SJCRH30 (cell line): Measurements from ENCODE around the gene HIPK2. TPM values are rescaled to one million over a fixed set of nuclear protein-coding genes. Genes with fewer than 3 reads are reported as not detected.
A peak's percentile ranks its signal among the peaks of the same experiment; 100 is the strongest.

Experiments used
- DNase-seq, 2 experiments: peaks; one replicate each; pipeline ENCODE4 v3.0.0-alpha.2; 2015 to 2020
- H3K27ac ChIP-seq: fragments of 250-450 bp; sonication (Bioruptor Pico); 2 replicates; pipeline ENCODE4 v1.5.1; 2020; ENCODE audit warnings: mild to moderate bottlenecking, moderate library complexity
- H3K27me3 ChIP-seq: fragments of 250-450 bp; sonication (Bioruptor Pico); 2 replicates; pipeline ENCODE4 v1.5.1; 2020; ENCODE audit warnings: mild to moderate bottlenecking, moderate library complexity
- H3K36me3 ChIP-seq: fragments of 250-450 bp; sonication (Bioruptor Pico); 2 replicates; pipeline ENCODE4 v1.5.1; 2020; ENCODE audit warnings: mild to moderate bottlenecking, moderate library complexity
- H3K4me1 ChIP-seq: fragments of 250-450 bp; sonication (Bioruptor Pico); 2 replicates; pipeline ENCODE4 v1.5.1; 2020; ENCODE audit warnings: mild to moderate bottlenecking, moderate library complexity
- H3K4me3 ChIP-seq: fragments of 250-450 bp; sonication (Bioruptor Pico); 2 replicates; pipeline ENCODE4 v1.5.1; 2020; ENCODE audit warnings: mild to moderate bottlenecking, moderate library complexity
- H3K9me3 ChIP-seq: fragments of 250-450 bp; sonication (Bioruptor Pico); replicated peaks from 2 replicates; pipeline ENCODE4 v1.5.1; 2020; ENCODE audit warnings: mild to moderate bottlenecking, moderate library complexity
- total RNA-seq: library from RNA; depleted of rRNA; stranded (reverse); fragments of >200 nt; shearing (Covaris generic); gene quantifications from 2 replicates; pipeline ENCODE4 v1.2.3, GENCODE V29; 2014

Gene HIPK2
- total RNA-seq, 1 experiment from 2014 or later: 17.2 TPM

GRCh38 chr7:139741239-139741638 is 36.6 kb downstream of the HIPK2 start:
- Histone ChIP-seq H3K27me3 (no peaks in the 10 kb centered on the region), H3K4me3 (no peak overlapping the region), H3K27ac (no peak overlapping the region), H3K4me1 (no peaks in the 10 kb centered on the region), H3K9me3 (no peaks in the 10 kb centered on the region), H3K36me3 (no peaks in the 10 kb centered on the region)
- no peak for DNase-seq

GRCh38 chr7:139739863-139740597 is 37.8 kb downstream of the HIPK2 start:
- Histone ChIP-seq H3K36me3 (no peaks in the 10 kb centered on the region), H3K9me3 (no peaks in the 10 kb centered on the region), H3K27ac (no peak overlapping the region), H3K4me3 (no peak overlapping the region), H3K4me1 (no peaks in the 10 kb centered on the region), H3K27me3 (no peaks in the 10 kb centered on the region)
- no peak for DNase-seq

- no peaks in the 10 kb centered on the region for H3K27me3 ChIP-seq
- no peak overlapping the region for H3K27ac ChIP-seq
- H3K9me3 ChIP-seq: no peaks in the 10 kb centered on the region
- H3K4me3 ChIP-seq: no peak overlapping the region
- no peak for DNase-seq
- H3K4me1 ChIP-seq: peaks cover 11% of the 10 kb centered on the region; the same call in 1 of the 2 replicates
- H3K36me3 ChIP-seq: no peaks in the 10 kb centered on the region; the same call in 1 of the 2 replicates
These were observed 39.0 kb downstream of the HIPK2 start for GRCh38 chr7:139738772-139739171.

GRCh38 chr7:139738101-139738489 is 39.7 kb downstream of the HIPK2 start:
- Histone ChIP-seq H3K27me3 (no peaks in the 10 kb centered on the region), H3K9me3 (no peaks in the 10 kb centered on the region), H3K27ac (no peak overlapping the region), H3K36me3 (no peaks in the 10 kb centered on the region; the same call in 1 of the 2 replicates), H3K4me3 (no peak overlapping the region), H3K4me1 (peaks cover 12% of the 10 kb centered on the region; the same call in 1 of the 2 replicates)
- no peak for DNase-seq

- H3K27ac ChIP-seq: no peak overlapping the region
- DNase-seq: no peak
These were observed 40.3 kb downstream of the HIPK2 start for GRCh38 chr7:139737221-139738100.

GRCh38 chr7:139735912-139736595 is 41.7 kb downstream of the HIPK2 start:
- no peaks in the 10 kb centered on the region for H3K9me3 ChIP-seq
- no peak for DNase-seq
- H3K36me3 ChIP-seq: no peaks in the 10 kb centered on the region; the same call in 1 of the 2 replicates
- H3K4me3 ChIP-seq: no peak overlapping the region
- peaks cover 18% of the 10 kb centered on the region; the same call in 1 of the 2 replicates for H3K4me1 ChIP-seq
- H3K27me3 ChIP-seq: no peaks in the 10 kb centered on the region
- no peak overlapping the region for H3K27ac ChIP-seq

More at GRCh38 chr7:139737221-139738100, 40.3 kb downstream of the HIPK2 start:
- Histone ChIP-seq H3K4me1 (peaks cover 12% of the 10 kb centered on the region; the same call in 1 of the 2 replicates), H3K9me3 (no peaks in the 10 kb centered on the region), H3K27me3 (no peaks in the 10 kb centered on the region), H3K4me3 (no peak overlapping the region), H3K36me3 (no peaks in the 10 kb centered on the region; the same call in 1 of the 2 replicates)

GRCh38 chr7:139735466-139735865 is 42.3 kb downstream of the HIPK2 start:
- Histone ChIP-seq H3K36me3 (no peaks in the 10 kb centered on the region; the same call in 1 of the 2 replicates), H3K27ac (no peak overlapping the region), H3K9me3 (no peaks in the 10 kb centered on the region), H3K4me3 (no peak overlapping the region), H3K27me3 (no peaks in the 10 kb centered on the region), H3K4me1 (peaks cover 18% of the 10 kb centered on the region; the same call in 1 of the 2 replicates)
- DNase-seq: no peak

GRCh38 chr7:139734395-139734794 is 43.4 kb downstream of the HIPK2 start:
- no peaks in the 10 kb centered on the region; the same call in 1 of the 2 replicates for H3K36me3 ChIP-seq
- peak; percentile 15 to 28 for DNase-seq
- no peak overlapping the region; the same call in 1 of the 2 replicates for H3K27ac ChIP-seq
- no peaks in the 10 kb centered on the region for H3K27me3 ChIP-seq
- H3K4me3 ChIP-seq: no peak overlapping the region
- H3K4me1 ChIP-seq: peaks cover 18% of the 10 kb centered on the region; the same call in 1 of the 2 replicates
- H3K9me3 ChIP-seq: no peaks in the 10 kb centered on the region

GRCh38 chr7:139733751-139734150 is 44.0 kb downstream of the HIPK2 start:
- H3K27me3 ChIP-seq: no peaks in the 10 kb centered on the region
- no peaks in the 10 kb centered on the region for H3K9me3 ChIP-seq
- no peaks in the 10 kb centered on the region; the same call in 1 of the 2 replicates for H3K36me3 ChIP-seq
- DNase-seq: no peak
- peaks cover 18% of the 10 kb centered on the region; the same call in 1 of the 2 replicates for H3K4me1 ChIP-seq
- no peak overlapping the region; the same call in 1 of the 2 replicates for H3K27ac ChIP-seq
- no peak overlapping the region for H3K4me3 ChIP-seq

GRCh38 chr7:139732471-139733167 is 45.2 kb downstream of the HIPK2 start:
- Histone ChIP-seq H3K27ac (no peak overlapping the region), H3K4me1 (peaks cover 18% of the 10 kb centered on the region; the same call in 1 of the 2 replicates), H3K36me3 (no peaks in the 10 kb centered on the region; the same call in 1 of the 2 replicates), H3K4me3 (no peak overlapping the region), H3K27me3 (no peaks in the 10 kb centered on the region), H3K9me3 (no peaks in the 10 kb centered on the region)
- no peak for DNase-seq

GRCh38 chr7:139731802-139732470 is 45.9 kb downstream of the HIPK2 start:
- Histone ChIP-seq H3K36me3 (no peaks in the 10 kb centered on the region; the same call in 1 of the 2 replicates), H3K27me3 (no peaks in the 10 kb centered on the region), H3K4me1 (peaks cover 18% of the 10 kb centered on the region; the same call in 1 of the 2 replicates), H3K27ac (no peak overlapping the region), H3K4me3 (no peak overlapping the region), H3K9me3 (no peaks in the 10 kb centered on the region)
- peak; percentile 17 for DNase-seq

- Histone ChIP-seq H3K9me3 (no peaks in the 10 kb centered on the region), H3K27me3 (no peaks in the 10 kb centered on the region), H3K36me3 (no peaks in the 10 kb centered on the region; the same call in 1 of the 2 replicates), H3K4me3 (no peak overlapping the region), H3K27ac (no peak overlapping the region), H3K4me1 (peaks cover 18% of the 10 kb centered on the region; the same call in 1 of the 2 replicates)
- DNase-seq: no peak
These were observed 46.8 kb downstream of the HIPK2 start for GRCh38 chr7:139730746-139731612.
